SK-N-SH (cell line): ENCODE data around the gene CLCN2. TPM values are rescaled to one million over a fixed set of nuclear protein-coding genes. Genes with fewer than 3 reads are reported as not detected.

Experiments used
- CTCF ChIA-PET: fragments of 300-600, 350-600 bp; formaldehyde crosslinking; extraction: SDS; loops from one replicate; lab custom pipeline; 2021; lab: Yijun Ruan, JAX
- POLR2A ChIA-PET: fragments of 350-600 bp; sonication (Branson Sonifier 250); formaldehyde crosslinking; extraction: SDS; loops from one replicate; lab custom pipeline; 2020; ENCODE audit warnings: antibody characterized with exemption, inconsistent platforms; lab: Yijun Ruan, JAX
- DNase-seq: peaks from one replicate; pipeline ENCODE4 v3.0.0; 2012
- H2AFZ ChIP-seq: fragments of 200-600 bp; sonication (generic); 2 replicates; pipeline ENCODE4 v1.8.1; 2016; ENCODE audit warnings: antibody characterized with exemption, mild to moderate bottlenecking, low read depth
- H3F3A ChIP-seq: fragments of 200-600 bp; sonication (generic); replicated peaks from 2 replicates; pipeline ENCODE3; 2016; ENCODE audit warnings: antibody characterized with exemption, mild to moderate bottlenecking; ENCODE audit not compliant: insufficient read depth
- H3K27ac ChIP-seq, 2 experiments: fragments of 200-500 bp in 1 of 2; fragments of 200-600 bp in 1 of 2; sonication (Bioruptor generic) in 1 of 2; sonication (generic), shearing (Covaris generic) in 1 of 2; 2 replicates each; pipeline versions ENCODE4 v1.5.1 to v1.6.1; 2014 to 2016; ENCODE audit warnings: low read depth in 2 of 2, inconsistent platforms in 1 of 2, low read length in 1 of 2, mild to moderate bottlenecking in 1 of 2, mixed read lengths in 1 of 2
- H3K27me3 ChIP-seq: fragments of 200-600 bp; sonication (generic), shearing (Covaris generic); 2 replicates; pipeline ENCODE4 v1.6.1; 2016; ENCODE audit warnings: mixed run types; ENCODE audit not compliant: insufficient read depth
- H3K36me3 ChIP-seq, 2 experiments: fragments of 200-500 bp in 1 of 2; fragments of 200-600 bp in 1 of 2; sonication (Bioruptor generic) in 1 of 2; sonication (generic) in 1 of 2; replicated peaks in 1 of 2; 2 replicates each; pipeline versions ENCODE3 to v1.5.1; 2014 to 2016; ENCODE audit warnings: low read length in 1 of 2, mild to moderate bottlenecking in 1 of 2; ENCODE audit not compliant: insufficient read depth in 2 of 2, control insufficient read depth in 1 of 2
- H3K4me1 ChIP-seq, 2 experiments: fragments of 200-500 bp in 1 of 2; fragments of 200-600 bp in 1 of 2; sonication (Bioruptor generic) in 1 of 2; sonication (generic), shearing (Covaris generic) in 1 of 2; 2 replicates each; pipeline versions ENCODE4 v1.5.1 to v1.6.1; 2014 to 2016; ENCODE audit warnings: low read depth in 1 of 2, low read length in 1 of 2, mixed run types in 1 of 2; ENCODE audit not compliant: insufficient read depth in 2 of 2, control insufficient read depth in 1 of 2
- H3K4me2 ChIP-seq: fragments of 200-600 bp; sonication (generic), shearing (Covaris generic); 2 replicates; pipeline ENCODE4 v1.6.1; 2017; ENCODE audit warnings: mixed run types
- H3K4me3 ChIP-seq, 2 experiments: fragments of 200-500 bp in 1 of 2; fragments of 200-600 bp in 1 of 2; sonication (Bioruptor generic) in 1 of 2; sonication (generic), shearing (Covaris generic) in 1 of 2; 2 replicates each; pipeline versions ENCODE4 v1.5.1 to v1.8.1; 2014 to 2016; ENCODE audit warnings: low read depth in 2 of 2, inconsistent platforms in 1 of 2, low read length in 1 of 2, mild to moderate bottlenecking in 1 of 2, mixed read lengths in 1 of 2, moderate library complexity in 1 of 2
- H3K79me2 ChIP-seq: fragments of 200-600 bp; sonication (generic); 2 replicates; pipeline ENCODE4 v1.8.1; 2017; ENCODE audit warnings: mild to moderate bottlenecking; ENCODE audit not compliant: insufficient read depth
- H3K9ac ChIP-seq: fragments of 200-600 bp; sonication (generic); 2 replicates; pipeline ENCODE4 v1.6.1; 2017; ENCODE audit warnings: mixed run types
- H3K9me2 ChIP-seq: fragments of 200-600 bp; sonication (generic); 2 replicates; pipeline ENCODE4 v1.6.1; 2017; ENCODE audit warnings: mixed run types
- H3K9me3 ChIP-seq: fragments of 200-600 bp; sonication (generic); 2 replicates; pipeline ENCODE4 v1.6.1; 2017; ENCODE audit warnings: mixed run types, mild to moderate bottlenecking, moderate library complexity
- H4K20me1 ChIP-seq: fragments of 200-600 bp; sonication (generic); 2 replicates; pipeline ENCODE4 v1.6.1; 2017; ENCODE audit warnings: mild to moderate bottlenecking, mixed run types; ENCODE audit not compliant: insufficient read depth
- CHD2 ChIP-seq: fragments of 150-350 bp; IDR thresholded peaks from 2 replicates; pipeline ENCODE4 v1.6.1; 2018; ENCODE audit warnings: low read length; ENCODE audit not compliant: partially characterized antibody
- FOSL2 ChIP-seq: IDR thresholded peaks from 2 replicates; pipeline ENCODE4 v1.4.0; 2012; ENCODE audit warnings: low read depth, mild to moderate bottlenecking, moderate library complexity, borderline replicate concordance
- FOXM1 ChIP-seq: IDR thresholded peaks from 2 replicates; pipeline ENCODE4 v1.4.0; 2012; ENCODE audit warnings: low read depth, mild to moderate bottlenecking
- IRF3 ChIP-seq: fragments of 150-350 bp; IDR thresholded peaks from 2 replicates; pipeline ENCODE4 v1.6.1; 2016; ENCODE audit warnings: mild to moderate bottlenecking, low read depth, low read length
- JUND ChIP-seq: IDR thresholded peaks from 2 replicates; pipeline ENCODE4 v1.4.0; 2012
- MEF2A ChIP-seq: IDR thresholded peaks from 2 replicates; pipeline ENCODE4 v1.4.0; 2012; ENCODE audit warnings: low read depth, borderline replicate concordance
- NFIC ChIP-seq: IDR thresholded peaks from 2 replicates; pipeline ENCODE4 v1.4.0; 2012; ENCODE audit warnings: borderline replicate concordance
- RCOR1 ChIP-seq: fragments of 150-350 bp; IDR thresholded peaks from 2 replicates; pipeline ENCODE4 v1.6.1; 2017; ENCODE audit warnings: antibody characterized with exemption, low read length
- RXRA ChIP-seq: IDR thresholded peaks from 2 replicates; pipeline ENCODE4 v1.4.0; 2012; ENCODE audit warnings: low read depth, mild to moderate bottlenecking, borderline replicate concordance
- SIN3A ChIP-seq: IDR thresholded peaks from 2 replicates; pipeline ENCODE4 v1.6.1; 2012; ENCODE audit warnings: low read depth, mild to moderate bottlenecking, low read length, moderate library complexity, borderline replicate concordance
- WGBS: methylation state at CpG from one replicate; pipeline ENCODE4 v1.1.6; 2017; ENCODE audit warnings: low lambda C conversion rate; 5-methylcytosine and 5-hydroxymethylcytosine counted together
- polyA plus RNA-seq, 3 experiments: library from polyadenylated mRNA; depleted of rRNA; stranded (reverse); fragments of >200 nt; gene quantifications; 2 replicates each; pipeline ENCODE4 v1.2.3, GENCODE V29; 2012

CLCN2 gene
- polyA plus RNA-seq, 1 of the 3 experiments (the other 2 are of a cell fraction): 9.1 TPM

GRCh38 chr3:184353546-184353941, 7.9 kb downstream of the CLCN2 start:
- Histone ChIP-seq H4K20me1 (no peaks in the 10 kb centered on the region), H3K27ac (no peak overlapping the region), H2AFZ (no peak overlapping the region), H3K9me2 (no peaks in the 10 kb centered on the region), H3K27me3 (no peaks in the 10 kb centered on the region), H3K4me2 (no peak overlapping the region), H3K36me3 (peaks cover 3 to 41% of the 10 kb centered on the region in 2 experiments), H3K9me3 (no peaks in the 10 kb centered on the region), H3K4me1 (peaks cover 0 to 18% of the 10 kb centered on the region in 2 experiments; a peak in 1 of 4 replicates), H3F3A (no peaks in the 10 kb centered on the region), H3K79me2 (no peaks in the 10 kb centered on the region), H3K4me3 (no peak overlapping the region), H3K9ac (no peak overlapping the region)
- TF ChIP-seq NFIC (no peak), SIN3A (no peak), FOXM1 (no peak), RCOR1 (no peak), RXRA (no peak), MEF2A (no peak), JUND (no peak), IRF3 (no peak), FOSL2 (no peak), CHD2 (no peak)
- CTCF ChIA-PET: interaction anchor here (0.7 to 5.3 kb wide), 25 partner anchors 9 to 450 kb away, joined by 3 to 63 read pairs (median 4); partner anchors contain the start of genes CHRD, CLCN2, FAM131A and POLR2H
- POLR2A ChIA-PET: interaction anchor here (1.4 to 1.5 kb wide), 2 partner anchors 8 to 15 kb away, joined by 3 to 4 read pairs; no protein-coding TSS in a partner anchor
- DNase-seq: no peak
- WGBS: 95% methylated on average over 11 of the region's 11 CpGs

DNA sequence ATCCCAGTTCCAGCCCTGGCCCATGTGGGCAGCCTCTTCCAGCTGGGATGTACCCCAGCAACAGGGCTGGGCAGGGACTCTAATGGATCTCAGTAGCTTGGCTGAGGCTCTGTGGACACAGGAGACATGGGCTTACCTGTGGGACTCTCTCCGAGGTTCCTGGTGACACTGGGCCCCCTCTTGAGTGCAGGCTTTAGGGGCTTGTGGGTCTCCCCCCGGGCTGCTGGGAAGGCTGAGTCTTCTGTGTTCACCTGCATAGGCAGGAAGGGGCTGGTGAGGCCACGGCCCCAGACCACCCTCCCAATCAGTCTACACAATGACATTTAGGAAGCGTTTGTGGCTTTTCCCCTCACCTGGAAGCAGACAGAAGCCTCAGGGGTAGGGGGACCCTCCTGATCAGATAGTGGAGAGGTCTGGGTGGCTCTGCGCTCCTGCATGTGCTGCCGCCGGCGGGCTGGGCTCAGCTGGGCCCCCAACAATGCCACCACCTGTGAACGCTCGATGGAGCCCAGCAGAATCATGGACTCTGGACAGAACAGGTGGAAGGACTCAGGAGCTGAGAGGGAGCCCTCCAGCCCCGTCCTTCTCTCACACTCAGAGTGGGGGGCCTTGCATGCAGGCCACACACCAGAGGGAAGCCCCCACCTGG, 8.4 kb downstream of the CLCN2 start:
- Histone ChIP-seq H3K4me2 (no peak overlapping the region), H3F3A (no peaks in the 10 kb centered on the region), H2AFZ (no peak overlapping the region), H3K9me2 (no peaks in the 10 kb centered on the region), H3K27ac (no peak overlapping the region; a peak in 1 of 4 replicates), H3K9ac (no peak overlapping the region), H3K36me3 (peaks cover 3 to 37% of the 10 kb centered on the region in 2 experiments), H3K79me2 (no peaks in the 10 kb centered on the region), H3K9me3 (no peaks in the 10 kb centered on the region), H3K4me1 (peaks cover 0 to 18% of the 10 kb centered on the region in 2 experiments; a peak in 1 of 4 replicates), H4K20me1 (no peaks in the 10 kb centered on the region), H3K27me3 (no peaks in the 10 kb centered on the region), H3K4me3 (no peak overlapping the region)
- POLR2A ChIA-PET: interaction anchor here (1.5 to 2.9 kb wide), 2 partner anchors 8 to 15 kb away, joined by 4 to 19 read pairs; partner anchors contain the start of gene FAM131A
- CTCF ChIA-PET: interaction anchor here (0.7 to 5.3 kb wide), 23 partner anchors 9 to 451 kb away, joined by 3 to 63 read pairs (median 4); partner anchors contain the start of genes CLCN2, EEF1AKMT4, FAM131A and POLR2H
- TF ChIP-seq IRF3: no peak
- DNase-seq: no peak
- 100% methylated on average over 1 of the region's 11 CpGs for WGBS
